ENCODE results near the gene HOXA3.

- no peak for TF ChIP-seq PATZ1 (CRISPR knock-in tag; IDR thresholded peaks at IDR 0.05; ENCODE audit: borderline replicate concordance)
- no peak for TF ChIP-seq ZFP30 (CRISPR knock-in tag; IDR thresholded peaks at IDR 0.05)
- no peak for TF ChIP-seq SNAI2 (CRISPR knock-in tag; IDR thresholded peaks at IDR 0.05)
- TF ChIP-seq ZNF565 (CRISPR knock-in tag; conservative IDR thresholded peaks at IDR 0.05; ENCODE audit: low read depth), result no peak
- no peak for TF ChIP-seq ZFP3 (CRISPR knock-in tag; IDR thresholded peaks at IDR 0.05)
- no peak for TF ChIP-seq ZNF70 (CRISPR knock-in tag; IDR thresholded peaks at IDR 0.05)
- TF ChIP-seq, protein P1, sequence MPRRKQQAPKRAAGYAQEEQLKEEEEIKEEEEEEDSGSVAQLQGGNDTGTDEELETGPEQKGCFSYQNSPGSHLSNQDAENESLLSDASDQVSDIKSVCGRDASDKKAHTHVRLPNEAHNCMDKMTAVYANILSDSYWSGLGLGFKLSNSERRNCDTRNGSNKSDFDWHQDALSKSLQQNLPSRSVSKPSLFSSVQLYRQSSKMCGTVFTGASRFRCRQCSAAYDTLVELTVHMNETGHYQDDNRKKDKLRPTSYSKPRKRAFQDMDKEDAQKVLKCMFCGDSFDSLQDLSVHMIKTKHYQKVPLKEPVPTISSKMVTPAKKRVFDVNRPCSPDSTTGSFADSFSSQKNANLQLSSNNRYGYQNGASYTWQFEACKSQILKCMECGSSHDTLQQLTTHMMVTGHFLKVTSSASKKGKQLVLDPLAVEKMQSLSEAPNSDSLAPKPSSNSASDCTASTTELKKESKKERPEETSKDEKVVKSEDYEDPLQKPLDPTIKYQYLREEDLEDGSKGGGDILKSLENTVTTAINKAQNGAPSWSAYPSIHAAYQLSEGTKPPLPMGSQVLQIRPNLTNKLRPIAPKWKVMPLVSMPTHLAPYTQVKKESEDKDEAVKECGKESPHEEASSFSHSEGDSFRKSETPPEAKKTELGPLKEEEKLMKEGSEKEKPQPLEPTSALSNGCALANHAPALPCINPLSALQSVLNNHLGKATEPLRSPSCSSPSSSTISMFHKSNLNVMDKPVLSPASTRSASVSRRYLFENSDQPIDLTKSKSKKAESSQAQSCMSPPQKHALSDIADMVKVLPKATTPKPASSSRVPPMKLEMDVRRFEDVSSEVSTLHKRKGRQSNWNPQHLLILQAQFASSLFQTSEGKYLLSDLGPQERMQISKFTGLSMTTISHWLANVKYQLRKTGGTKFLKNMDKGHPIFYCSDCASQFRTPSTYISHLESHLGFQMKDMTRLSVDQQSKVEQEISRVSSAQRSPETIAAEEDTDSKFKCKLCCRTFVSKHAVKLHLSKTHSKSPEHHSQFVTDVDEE (CRISPR knock-in tag; IDR thresholded peaks at IDR 0.05), result no peak
- no peak for TF ChIP-seq ARNTL (CRISPR knock-in tag; IDR thresholded peaks at IDR 0.05; ENCODE audit: borderline replicate concordance, low read depth)
- TF ChIP-seq, protein P2, sequence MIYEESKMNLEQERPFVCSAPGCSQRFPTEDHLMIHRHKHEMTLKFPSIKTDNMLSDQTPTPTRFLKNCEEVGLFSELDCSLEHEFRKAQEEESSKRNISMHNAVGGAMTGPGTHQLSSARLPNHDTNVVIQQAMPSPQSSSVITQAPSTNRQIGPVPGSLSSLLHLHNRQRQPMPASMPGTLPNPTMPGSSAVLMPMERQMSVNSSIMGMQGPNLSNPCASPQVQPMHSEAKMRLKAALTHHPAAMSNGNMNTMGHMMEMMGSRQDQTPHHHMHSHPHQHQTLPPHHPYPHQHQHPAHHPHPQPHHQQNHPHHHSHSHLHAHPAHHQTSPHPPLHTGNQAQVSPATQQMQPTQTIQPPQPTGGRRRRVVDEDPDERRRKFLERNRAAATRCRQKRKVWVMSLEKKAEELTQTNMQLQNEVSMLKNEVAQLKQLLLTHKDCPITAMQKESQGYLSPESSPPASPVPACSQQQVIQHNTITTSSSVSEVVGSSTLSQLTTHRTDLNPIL (CRISPR knock-in tag; IDR thresholded peaks at IDR 0.05; ENCODE audit: low read depth), result no peak
- no peak for TF ChIP-seq TOX (CRISPR knock-in tag; IDR thresholded peaks at IDR 0.05; ENCODE audit: borderline replicate concordance)
- TF ChIP-seq POU6F1 (CRISPR knock-in tag; IDR thresholded peaks at IDR 0.05; ENCODE audit: borderline replicate concordance, low read depth), result no peak
- TF ChIP-seq RARB (CRISPR knock-in tag; IDR thresholded peaks at IDR 0.05), result no peak
- no peak for TF ChIP-seq ZC3H10 (CRISPR knock-in tag; IDR thresholded peaks at IDR 0.05)
These were observed 18.8 kb downstream of the HOXA3 start for GRCh38 chr7:27133409-27134231.
